ENCODE results near the gene CLCN7. TPM values are rescaled to one million over a fixed set of nuclear protein-coding genes. Genes with fewer than 3 reads are reported as not detected.
"Not testable (repeated sequence)": the region's sequence is repeated elsewhere in the genome, so short reads cannot be mapped to it uniquely, and the experiment has no call there.

CLCN7 gene
- total RNA-seq, 1 experiment from 2014 or later, result 26.6 TPM

- no peaks in the 10 kb centered on the region for H3K27me3 ChIP-seq (replicated peaks)
- no peak for DNase-seq (ENCODE audit: low read depth in 1 of 2, low spot score in 2 of 2)
- no peak overlapping the region for H3K4me3 ChIP-seq
- H3K4me1 ChIP-seq (replicated peaks), result no peaks in the 10 kb centered on the region
- H3K36me3 ChIP-seq, result 0 out of 2 replicates have a peak, but pooled peaks cover 7% of the 10 kb centered on the region
- no peaks in the 10 kb centered on the region for H3K9me3 ChIP-seq (replicated peaks)
- H3K27ac ChIP-seq, result no peak overlapping the region
Measured at GRCh38 chr16:1447965-1448364, 26.9 kb downstream of the CLCN7 start.

- Histone ChIP-seq H3K27ac (no peak overlapping the region), H3K36me3 (0 out of 2 replicates have a peak, but pooled peaks cover 7% of the 10 kb centered on the region), H3K4me1 (replicated peaks) (no peaks in the 10 kb centered on the region), H3K27me3 (replicated peaks) (no peaks in the 10 kb centered on the region), H3K4me3 (no peak overlapping the region), H3K9me3 (replicated peaks) (no peaks in the 10 kb centered on the region)
- DNase-seq (ENCODE audit: low read depth in 1 of 2, low spot score in 2 of 2), result no peak
Measured at GRCh38 chr16:1446296-1447080, 28.3 kb downstream of the CLCN7 start.

GRCh38 chr16:1445518-1446203, 29.2 kb downstream of the CLCN7 start:
- DNase-seq (ENCODE audit: low read depth in 1 of 2, low spot score in 2 of 2), result no peak
- Histone ChIP-seq H3K27ac (no peak overlapping the region), H3K4me3 (no peak overlapping the region), H3K36me3 (0 out of 2 replicates have a peak, but pooled peaks cover 7% of the 10 kb centered on the region), H3K27me3 (replicated peaks) (no peaks in the 10 kb centered on the region), H3K9me3 (replicated peaks) (no peaks in the 10 kb centered on the region), H3K4me1 (replicated peaks) (no peaks in the 10 kb centered on the region)

- no peak overlapping the region for H3K4me3 ChIP-seq
- no peaks in the 10 kb centered on the region for H3K9me3 ChIP-seq (replicated peaks)
- no peak for DNase-seq (ENCODE audit: low read depth in 1 of 2, low spot score in 2 of 2)
- H3K36me3 ChIP-seq, result 0 out of 2 replicates have a peak, but pooled peaks cover 7% of the 10 kb centered on the region
- no peaks in the 10 kb centered on the region for H3K27me3 ChIP-seq (replicated peaks)
- H3K27ac ChIP-seq, result no peak overlapping the region
- H3K4me1 ChIP-seq (replicated peaks), result no peaks in the 10 kb centered on the region
Measured at GRCh38 chr16:1444730-1445517, 29.9 kb downstream of the CLCN7 start.

- H3K4me1 ChIP-seq (replicated peaks), result no peaks in the 10 kb centered on the region
- no peaks in the 10 kb centered on the region for H3K27me3 ChIP-seq (replicated peaks)
- DNase-seq (ENCODE audit: low read depth in 1 of 2, low spot score in 2 of 2), result no peak
- H3K4me3 ChIP-seq, result no peak within 1 kb of the TSS
- 0 out of 2 replicates have a peak, but pooled peaks cover 7% of the 10 kb centered on the region for H3K36me3 ChIP-seq
- H3K27ac ChIP-seq, result no peak within 1 kb of the TSS
- H3K9me3 ChIP-seq (replicated peaks), result no peaks in the 10 kb centered on the region
Measured at GRCh38 chr16:1443980-1444729, 30.7 kb downstream of the CLCN7 start, which contains the start of gene CCDC154. CCDC154 (minus strand) TSS chr16:1444556; CDS start chr16:1444322, 234 bp downstream.

GRCh38 chr16:1443403-1443973, 31.3 kb downstream of the CLCN7 start:
- Histone ChIP-seq H3K27me3 (replicated peaks) (no peaks in the 10 kb centered on the region), H3K36me3 (0 out of 2 replicates have a peak, but pooled peaks cover 7% of the 10 kb centered on the region), H3K27ac (no peak overlapping the region), H3K4me1 (replicated peaks) (no peaks in the 10 kb centered on the region), H3K4me3 (no peak overlapping the region), H3K9me3 (replicated peaks) (no peaks in the 10 kb centered on the region)
- no peak for DNase-seq (ENCODE audit: low read depth in 1 of 2, low spot score in 2 of 2)

- H3K4me3 ChIP-seq, result no peak overlapping the region
- H3K9me3 ChIP-seq (replicated peaks), result no peaks in the 10 kb centered on the region
Measured at GRCh38 chr16:1442697-1443096, 32.1 kb downstream of the CLCN7 start.

GRCh38 chr16:1441391-1441829, 33.4 kb downstream of the CLCN7 start:
- 0 out of 2 replicates have a peak, but pooled peaks cover 3% of the 10 kb centered on the region for H3K36me3 ChIP-seq
- H3K4me1 ChIP-seq (replicated peaks), result no peaks in the 10 kb centered on the region
- no peak overlapping the region for H3K4me3 ChIP-seq
- no peak overlapping the region for H3K27ac ChIP-seq
- no peaks in the 10 kb centered on the region for H3K9me3 ChIP-seq (replicated peaks)
- no peak for DNase-seq (ENCODE audit: low read depth in 1 of 2, low spot score in 2 of 2)
- H3K27me3 ChIP-seq (replicated peaks), result no peaks in the 10 kb centered on the region

More at GRCh38 chr16:1442697-1443096, 32.1 kb downstream of the CLCN7 start:
- H3K27ac ChIP-seq, result no peak overlapping the region
- no peak for DNase-seq (ENCODE audit: low read depth in 1 of 2, low spot score in 2 of 2)
- H3K27me3 ChIP-seq (replicated peaks), result no peaks in the 10 kb centered on the region
- H3K36me3 ChIP-seq, result 0 out of 2 replicates have a peak, but pooled peaks cover 5% of the 10 kb centered on the region
- no peaks in the 10 kb centered on the region for H3K4me1 ChIP-seq (replicated peaks)

- not testable (repeated sequence) for H3K27me3 ChIP-seq (replicated peaks); H3K9me3 ChIP-seq (replicated peaks); H3K27ac ChIP-seq; H3K4me1 ChIP-seq (replicated peaks); DNase-seq (ENCODE audit: low read depth in 1 of 2, low spot score in 2 of 2); H3K4me3 ChIP-seq; H3K36me3 ChIP-seq
Measured at GRCh38 chr16:1439699-1440074, 35.1 kb downstream of the CLCN7 start.

GRCh38 chr16:1439058-1439698, 35.6 kb downstream of the CLCN7 start:
- Histone ChIP-seq H3K9me3 (replicated peaks) (no peaks in the 10 kb centered on the region), H3K27ac (no peak overlapping the region), H3K36me3 (no peaks in the 10 kb centered on the region), H3K4me1 (replicated peaks) (no peaks in the 10 kb centered on the region), H3K27me3 (replicated peaks) (no peaks in the 10 kb centered on the region), H3K4me3 (no peak overlapping the region)
- DNase-seq (ENCODE audit: low read depth in 1 of 2, low spot score in 2 of 2), result no peak

GRCh38 chr16:1438229-1439057, 36.4 kb downstream of the CLCN7 start:
- peaks cover under 1% of the 10 kb centered on the region; the same call in 1 of the 2 replicates for H3K27me3 ChIP-seq (replicated peaks)
- H3K4me3 ChIP-seq, result no peak overlapping the region
- H3K27ac ChIP-seq, result no peak overlapping the region

GRCh38 chr16:1437606-1438005, 37.2 kb downstream of the CLCN7 start:
- no peaks in the 10 kb centered on the region for H3K4me1 ChIP-seq (replicated peaks)
- no peak for DNase-seq (ENCODE audit: low read depth in 1 of 2, low spot score in 2 of 2)
- no peak overlapping the region for H3K4me3 ChIP-seq
- H3K9me3 ChIP-seq (replicated peaks), result no peaks in the 10 kb centered on the region
- no peaks in the 10 kb centered on the region for H3K36me3 ChIP-seq
- peaks cover 9% of the 10 kb centered on the region for H3K27me3 ChIP-seq (replicated peaks)
- H3K27ac ChIP-seq, result no peak overlapping the region

More at GRCh38 chr16:1438229-1439057, 36.4 kb downstream of the CLCN7 start:
- H3K36me3 ChIP-seq, result no peaks in the 10 kb centered on the region
- no peaks in the 10 kb centered on the region for H3K9me3 ChIP-seq (replicated peaks)
- no peaks in the 10 kb centered on the region for H3K4me1 ChIP-seq (replicated peaks)
- DNase-seq (ENCODE audit: low read depth in 1 of 2, low spot score in 2 of 2), result no peak
